Islet of Langerhans (tissue), 1 donor: Measurements from ENCODE around the gene NUCKS1.

ENCODE experiments used
- FAIRE-seq: peaks from one replicate; lab custom pipeline; 2011; peaks lifted over from hg19 to GRCh38; lab: Jason Lieb, UNC

Gene NUCKS1

GRCh38 chr1:205770618-205771017 is 20.6 kb upstream of the NUCKS1 start:
- no peak for FAIRE-seq

- no peak for FAIRE-seq
These were observed 19.8 kb upstream of the NUCKS1 start for GRCh38 chr1:205769641-205770365.

GRCh38 chr1:205767248-205767647 is 17.3 kb upstream of the NUCKS1 start:
- FAIRE-seq: peak; percentile 49

GRCh38 chr1:205766570-205766969 is 16.6 kb upstream of the NUCKS1 start:
- FAIRE-seq: no peak

GRCh38 chr1:205766038-205766437 is 16.1 kb upstream of the NUCKS1 start:
- FAIRE-seq: no peak

- FAIRE-seq: no peak
These were observed 14.6 kb upstream of the NUCKS1 start for GRCh38 chr1:205764578-205764977.

- FAIRE-seq: no peak
These were observed 14.0 kb upstream of the NUCKS1 start for GRCh38 chr1:205763980-205764379.

- no peak for FAIRE-seq
These were observed 10.6 kb upstream of the NUCKS1 start for GRCh38 chr1:205760606-205761005.

GRCh38 chr1:205756552-205756951 is 6.6 kb upstream of the NUCKS1 start:
- FAIRE-seq: no peak

- no peak for FAIRE-seq
These were observed 4.9 kb upstream of the NUCKS1 start for GRCh38 chr1:205754857-205755256.

- FAIRE-seq: peak; percentile 17
These were observed 1.2 kb upstream of the NUCKS1 start for GRCh38 chr1:205751036-205751651.

- FAIRE-seq: no peak
These were observed 496 bp downstream of the NUCKS1 start for GRCh38 chr1:205749234-205750137.

GRCh38 chr1:205748403-205749233 is 1.4 kb downstream of the NUCKS1 start:
- no peak for FAIRE-seq

GRCh38 chr1:205746757-205747412 is 3.1 kb downstream of the NUCKS1 start:
- no peak for FAIRE-seq

GRCh38 chr1:205744403-205744802 is 5.6 kb downstream of the NUCKS1 start:
- no peak for FAIRE-seq

- FAIRE-seq: no peak
These were observed 6.0 kb downstream of the NUCKS1 start for GRCh38 chr1:205743977-205744376.

GRCh38 chr1:205741681-205742080 is 8.3 kb downstream of the NUCKS1 start:
- no peak for FAIRE-seq

GRCh38 chr1:205739348-205740160 is 10.4 kb downstream of the NUCKS1 start:
- FAIRE-seq: no peak

- FAIRE-seq: no peak
These were observed 14.8 kb downstream of the NUCKS1 start for GRCh38 chr1:205735218-205735617.

GRCh38 chr1:205733438-205734175 is 16.4 kb downstream of the NUCKS1 start:
- FAIRE-seq: no peak
